GM19463 (cell line): ENCODE measurements around the gene GIMAP5.
A peak's percentile ranks its signal among the peaks of the same experiment; 100 is the strongest.

Source experiments
- ATAC-seq: cut with Tn5 transposase; IDR thresholded peaks from one replicate; pipeline ENCODE4 v1.9.1; 2021; ENCODE audit warnings: mild to moderate bottlenecking, moderate library complexity; ENCODE audit not compliant: unreplicated experiment

Gene GIMAP5

GRCh38 chr7:150734254-150734653 is 3.0 kb upstream of the GIMAP5 start:
- no peak for ATAC-seq

GRCh38 chr7:150735596-150736358 is 1.4 kb upstream of the GIMAP5 start:
- ATAC-seq: no peak

GRCh38 chr7:150736864-150737263 is 354 bp upstream of the GIMAP5 start:
- peak; percentile 4 for ATAC-seq

- no peak for ATAC-seq
These were observed 874 bp downstream of the GIMAP5 start for GRCh38 chr7:150738092-150738491.

- ATAC-seq: no peak
These were observed 1.4 kb downstream of the GIMAP5 start for GRCh38 chr7:150738591-150739001.

GRCh38 chr7:150739033-150739432 is 1.8 kb downstream of the GIMAP5 start:
- no peak for ATAC-seq

- ATAC-seq: no peak
These were observed 2.8 kb downstream of the GIMAP5 start for GRCh38 chr7:150740053-150740452.

- no peak for ATAC-seq
These were observed 5.2 kb downstream of the GIMAP5 start for GRCh38 chr7:150742286-150742968.

- no peak for ATAC-seq
These were observed 6.9 kb downstream of the GIMAP5 start for GRCh38 chr7:150744041-150744656.

GRCh38 chr7:150745086-150745485 is 7.9 kb downstream of the GIMAP5 start:
- no peak for ATAC-seq

- ATAC-seq: no peak
These were observed 8.7 kb downstream of the GIMAP5 start for GRCh38 chr7:150745876-150746275.

GRCh38 chr7:150746921-150747320 is 9.7 kb downstream of the GIMAP5 start:
- no peak for ATAC-seq

- ATAC-seq: no peak
These were observed 11.2 kb downstream of the GIMAP5 start for GRCh38 chr7:150748376-150748775.

GRCh38 chr7:150751702-150752101 is 14.5 kb downstream of the GIMAP5 start:
- ATAC-seq: no peak

- no peak for ATAC-seq
These were observed 16.0 kb downstream of the GIMAP5 start for GRCh38 chr7:150753239-150753638.

- peak; percentile 43 for ATAC-seq
These were observed 16.8 kb downstream of the GIMAP5 start for GRCh38 chr7:150753826-150754603.

- no peak for ATAC-seq
These were observed 17.7 kb downstream of the GIMAP5 start for GRCh38 chr7:150754951-150755350.

GRCh38 chr7:150755473-150756099 is 18.4 kb downstream of the GIMAP5 start:
- peak; percentile 44 for ATAC-seq

- no peak for ATAC-seq
These were observed 18.9 kb downstream of the GIMAP5 start for GRCh38 chr7:150756166-150756565.

- no peak for ATAC-seq
These were observed 19.6 kb downstream of the GIMAP5 start for GRCh38 chr7:150756858-150757257.

- ATAC-seq: no peak
These were observed 22.3 kb downstream of the GIMAP5 start for GRCh38 chr7:150759479-150759878.
